Left cardiac atrium (tissue), 4 donors: ENCODE data around the gene ASRGL1. TPM values are rescaled to one million over a fixed set of nuclear protein-coding genes. Genes with fewer than 3 reads are reported as not detected.
"Not testable (repeated sequence)": the region's sequence is repeated elsewhere in the genome, so short reads cannot be mapped to it uniquely, and the experiment has no call there.

Source experiments
- ATAC-seq, 2 donors: fragments of 200-7000 bp; cut with Tn5 transposase; one replicate each; pipeline ENCODE4 v1.9.1; 2020; ENCODE audit warnings: mild to moderate bottlenecking in 2 of 2, moderate library complexity in 2 of 2
- DNase-seq: peaks from one replicate; pipeline ENCODE4 v3.0.0-alpha.2; 2020
- intact Hi-C, 2 donors: fragments of 100-400 bp; cut with DNase I; formaldehyde crosslinking; loops; one replicate each; pipeline versions ENCODE4 v1.14.1 to v1.15.1; 2022 to 2023
- long read RNA-seq: library from polyadenylated mRNA; unstranded; transcript quantifications from one replicate; pipeline ENCODE4 v2.0.0, GENCODE V29; 2021
- total RNA-seq, 2 donors: library from RNA; stranded (reverse); fragmentation: NEBNext Ultra II Directional; extraction: Animal tissue kit (Norgen Biotek cat#: 25700); gene quantifications; one replicate each; pipeline ENCODE4 v1.2.1, GENCODE V29; 2021
- donor health status: DM: no; HTN: yes; CAD: no.
- donor health status: DM: no; HTN: yes; CAD: no; lungs with severe emphysema.
- donor health status: DM: yes; HTN: yes; CAD: no.
- donor health status: Dilated cardiomyopathy.

Gene ASRGL1
- 1 to 10 TPM; 7.8 to 8.1 TPM for total RNA-seq
- long read RNA-seq, partial matches to known transcripts: 1 of 8 reads
- long read RNA-seq, other reads (novel, unspliced or antisense): 3 of 8 reads

- intact Hi-C loops: loop anchor here in 1 of 2 donors (5.0 kb wide), 1 partner anchor 40 kb away; no protein-coding TSS in a partner anchor
- peak; percentile 90 for DNase-seq
- ATAC-seq: peak; percentile 95 to 96
These were observed at the start of gene ASRGL1 for GRCh38 chr11:62337303-62338181. ASRGL1 (plus strand) TSS chr11:62337448; CDS start chr11:62337978, 530 bp downstream.

DNA sequence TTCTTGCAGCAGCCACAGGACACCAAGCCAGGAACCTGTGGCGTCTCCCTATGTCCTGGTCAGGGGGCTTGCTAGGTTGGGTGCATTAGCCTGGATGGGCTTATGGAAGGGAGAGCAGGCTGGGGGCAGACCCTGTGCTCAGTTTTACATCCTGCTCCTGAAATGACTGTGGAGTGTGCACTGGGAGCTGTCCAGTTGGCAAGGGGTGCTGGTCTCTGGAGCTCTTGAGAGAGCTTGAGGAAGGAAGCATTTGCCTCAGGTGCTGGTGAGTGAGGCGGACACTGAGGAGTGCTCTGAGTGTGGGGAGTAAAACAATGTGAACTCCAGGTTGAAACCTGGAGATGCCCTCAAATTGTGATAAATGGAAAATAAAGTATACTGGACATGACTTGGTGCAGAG is 41.7 kb upstream of the ASRGL1 start:
- ATAC-seq (peak in 1 of 2 donors; percentile 47), DNase-seq (no peak)
- intact Hi-C loops: no loop called here

DNA sequence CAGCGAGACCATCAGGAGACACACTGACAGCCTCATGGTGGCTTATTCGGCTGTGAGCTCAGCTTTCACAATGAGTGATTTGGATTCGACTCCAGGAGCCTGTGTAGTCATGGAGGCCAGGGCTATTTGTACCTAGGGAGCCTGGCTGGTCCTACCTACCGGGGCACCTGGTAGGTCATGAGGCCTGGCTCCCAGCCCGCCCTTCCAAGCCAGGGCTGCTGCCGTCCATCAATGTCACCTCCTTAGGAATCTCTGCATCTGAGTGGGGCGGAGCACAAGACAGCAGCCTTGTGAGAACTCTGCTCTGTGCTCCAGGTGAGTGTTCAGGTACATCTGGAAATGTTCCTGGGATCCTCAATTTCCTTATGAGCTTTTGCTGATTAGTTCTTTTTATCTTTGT is 38.3 kb upstream of the ASRGL1 start, which contains the start of gene SCGB1D4:
SCGB1D4 (minus strand) TSS at position 101 of the 400 bp plus-strand sequence; CDS start at position 36, 65 bp downstream.
- no peak for DNase-seq
- intact Hi-C loops: no loop called here
- ATAC-seq: no peak

- DNase-seq (no peak), ATAC-seq (no peak)
- intact Hi-C loops: no loop called here
These were observed 31.0 kb upstream of the ASRGL1 start for GRCh38 chr11:62306227-62306626.

- DNase-seq: no peak
- ATAC-seq: no peak
- intact Hi-C loops: no loop called here
These were observed 29.3 kb upstream of the ASRGL1 start for GRCh38 chr11:62307950-62308349.

- ATAC-seq: no peak
- no peak for DNase-seq
- intact Hi-C loops: loop anchor here in 1 of 2 donors (5.0 kb wide), 1 partner anchor 138 kb away; no protein-coding TSS in a partner anchor
These were observed 27.3 kb upstream of the ASRGL1 start for GRCh38 chr11:62309991-62310390.

GRCh38 chr11:62315431-62315830 is 21.8 kb upstream of the ASRGL1 start:
- ATAC-seq (no peak), DNase-seq (no peak)
- intact Hi-C loops: no loop called here

- DNase-seq (no peak), ATAC-seq (no peak)
- intact Hi-C loops: no loop called here
These were observed 14.7 kb upstream of the ASRGL1 start for GRCh38 chr11:62322524-62322923.

DNA sequence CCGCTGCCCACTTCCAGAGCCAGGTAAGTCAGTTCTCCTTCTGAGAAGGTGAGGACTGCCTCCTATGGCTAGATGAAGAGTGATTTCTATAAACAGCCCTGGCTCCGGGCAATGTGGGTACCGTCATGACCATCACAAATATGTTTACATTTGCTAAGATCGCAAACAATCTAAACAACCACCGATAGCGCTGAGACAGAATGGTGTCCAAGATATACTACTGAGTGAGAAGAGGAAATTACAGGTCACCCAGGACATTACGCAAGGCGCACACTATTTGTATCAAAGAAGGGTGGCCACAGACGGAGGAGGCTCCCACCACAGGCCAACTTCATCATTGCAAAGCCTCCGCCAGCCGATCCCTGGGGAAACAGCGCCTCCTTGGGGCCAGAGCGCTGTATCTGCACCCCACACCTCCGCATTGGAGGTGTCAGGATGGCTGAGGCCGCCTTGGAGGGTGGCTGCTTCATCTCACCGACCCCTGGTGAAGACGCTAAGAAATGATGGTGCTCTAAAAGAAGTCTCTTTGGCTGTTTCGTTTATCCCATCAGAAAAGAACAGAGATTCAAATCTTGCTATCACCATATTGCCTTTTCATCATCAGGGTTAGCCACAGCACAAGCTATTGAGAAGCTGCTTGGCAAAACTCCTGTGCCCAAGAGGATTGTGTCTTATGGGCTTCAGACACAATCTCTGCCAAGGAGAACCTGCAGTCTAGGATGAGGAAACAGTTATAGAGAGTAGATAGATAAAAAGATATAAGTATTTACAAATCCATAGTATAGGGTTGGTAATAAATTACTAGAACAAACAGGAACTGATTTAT is 12.3 kb upstream of the ASRGL1 start:
- intact Hi-C loops: no loop called here
- DNase-seq (no peak), ATAC-seq (peak in 1 of 2 donors; percentile 59)

DNA sequence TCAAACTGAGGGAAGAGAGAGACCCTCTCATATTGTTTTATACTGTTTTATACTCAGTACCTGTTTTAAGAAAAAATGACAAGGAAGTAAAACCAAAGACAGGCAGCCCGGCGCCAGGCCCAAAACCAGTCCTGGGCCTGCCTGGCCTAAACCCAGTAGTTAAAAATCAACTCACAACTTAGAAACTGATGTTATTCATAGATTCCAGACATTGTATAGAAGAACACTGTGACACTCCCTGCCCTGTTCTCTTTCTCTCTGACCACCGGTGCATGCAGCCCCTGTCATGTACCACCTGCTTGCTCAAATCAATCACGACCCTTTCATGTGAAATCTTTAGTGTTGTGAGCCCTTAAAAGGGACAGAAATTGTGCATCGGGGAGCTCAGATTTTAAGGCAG is 11.5 kb upstream of the ASRGL1 start:
- ATAC-seq, intact Hi-C loops: not testable (repeated sequence)

GRCh38 chr11:62326719-62327118 is 10.5 kb upstream of the ASRGL1 start:
- intact Hi-C loops, DNase-seq: not testable (repeated sequence)

More for the DNA sequence above, 11.5 kb upstream of the ASRGL1 start:
- not testable (repeated sequence) for DNase-seq

DNA sequence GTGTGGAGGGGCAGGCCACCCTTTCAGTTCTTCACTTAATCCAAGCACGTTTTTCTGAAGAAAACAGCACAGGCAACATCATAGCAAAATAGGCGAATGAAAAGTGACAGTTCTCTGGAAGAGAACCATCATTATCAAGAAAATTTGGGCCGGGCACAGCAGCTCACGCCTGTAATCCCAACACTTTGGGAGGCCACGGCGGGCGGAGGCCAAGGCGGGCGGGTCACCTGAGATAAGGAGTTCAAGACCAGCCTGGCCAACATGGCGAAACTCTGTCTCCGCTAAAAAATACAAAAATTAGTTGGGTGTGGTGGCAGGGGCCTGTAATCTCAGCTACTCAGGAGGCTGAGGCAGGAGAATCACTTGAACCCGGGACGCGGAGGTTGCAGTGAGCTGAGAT is 9.7 kb upstream of the ASRGL1 start:
- DNase-seq, intact Hi-C loops, ATAC-seq: not testable (repeated sequence)

More at GRCh38 chr11:62326719-62327118, 10.5 kb upstream of the ASRGL1 start:
- not testable (repeated sequence) for ATAC-seq

DNA sequence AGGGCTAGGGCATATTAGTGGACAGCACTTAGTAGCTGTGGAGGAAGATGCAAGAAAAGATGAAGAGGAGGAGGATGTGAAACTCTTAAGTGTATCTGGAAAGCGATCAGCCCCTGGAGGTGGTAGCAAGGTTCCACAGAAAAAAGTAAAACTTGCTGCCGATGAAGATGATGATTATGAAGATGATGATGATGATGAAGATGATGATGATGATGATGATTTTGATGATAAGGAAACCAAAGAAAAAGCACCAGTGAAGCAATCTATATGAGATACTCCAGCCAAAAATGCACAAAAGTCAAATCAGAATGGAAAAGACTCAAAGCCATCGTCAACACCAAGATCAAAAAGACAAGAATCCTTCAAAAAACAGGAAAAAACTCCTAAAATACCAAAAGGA is 6.0 kb upstream of the ASRGL1 start:
- intact Hi-C loops, ATAC-seq, DNase-seq: not testable (repeated sequence)

DNA sequence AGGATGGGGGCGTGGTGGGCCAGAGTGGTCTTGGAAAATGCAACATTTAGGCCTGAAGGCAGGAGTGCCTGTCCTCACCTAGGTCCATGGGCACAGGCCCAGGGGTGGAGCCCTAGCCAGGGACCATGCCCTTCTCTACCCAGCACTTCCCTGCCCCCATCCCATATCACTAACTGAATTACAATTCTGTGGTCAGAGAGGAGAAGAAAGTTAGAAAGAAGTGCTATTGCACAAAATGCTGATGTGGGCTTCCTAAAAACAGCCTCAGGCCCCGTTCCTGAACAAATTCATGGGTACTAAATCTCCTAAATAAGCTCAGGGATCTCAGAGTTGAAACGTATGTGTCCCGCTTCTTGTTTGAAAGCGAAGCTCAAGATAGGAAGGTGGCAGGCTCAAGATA is 3.5 kb upstream of the ASRGL1 start:
- no peak for ATAC-seq
- DNase-seq: no peak
- intact Hi-C loops: no loop called here

DNA sequence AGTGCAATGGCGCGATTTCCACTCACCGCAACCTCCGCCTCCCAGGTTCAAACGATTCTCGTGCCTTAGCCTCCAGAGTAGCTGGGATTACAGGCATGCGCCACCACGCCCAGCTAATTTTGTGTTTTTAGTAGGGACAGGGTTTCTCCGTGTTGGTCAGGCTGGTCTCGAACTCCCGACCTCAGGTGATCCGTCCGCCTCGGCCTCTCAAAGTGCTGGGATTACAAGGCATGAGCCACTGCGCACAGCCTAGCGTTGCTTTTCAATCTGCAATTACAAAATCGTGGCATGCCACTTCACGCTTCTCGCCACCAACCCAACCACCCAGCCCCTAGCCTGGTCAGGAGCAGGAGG is 322 bp upstream of the ASRGL1 start:
- not testable (repeated sequence) for DNase-seq, ATAC-seq
- intact Hi-C loops: loop anchor here in 1 of 2 donors (5.0 kb wide), 1 partner anchor 40 kb away; no protein-coding TSS in a partner anchor

GRCh38 chr11:62338218-62338617 is 970 bp downstream of the ASRGL1 start:
- no peak for ATAC-seq
- intact Hi-C loops: loop anchor here in 1 of 2 donors (5.0 kb wide), 1 partner anchor 39 kb away; no protein-coding TSS in a partner anchor
- DNase-seq: no peak

- DNase-seq (peak; percentile 45), ATAC-seq (peak; percentile 36 to 39)
- intact Hi-C loops: no loop called here
These were observed 3.1 kb downstream of the ASRGL1 start for GRCh38 chr11:62340269-62340901.

GRCh38 chr11:62341588-62341987 is 4.3 kb downstream of the ASRGL1 start:
- intact Hi-C loops: no loop called here
- ATAC-seq: no peak
- no peak for DNase-seq
